NK-92 (cell line): ENCODE measurements around the gene GTF2H3.
A peak's percentile ranks its signal among the peaks of the same experiment; 100 is the strongest.
"Not testable (repeated sequence)": the region's sequence is repeated elsewhere in the genome, so short reads cannot be mapped to it uniquely, and the experiment has no call there.

Experiments
- DNase-seq: peaks from one replicate; lab custom pipeline; 2025; ENCODE audit not compliant: unreplicated experiment; lab: John Stamatoyannopoulos, UW

Gene GTF2H3

DNA sequence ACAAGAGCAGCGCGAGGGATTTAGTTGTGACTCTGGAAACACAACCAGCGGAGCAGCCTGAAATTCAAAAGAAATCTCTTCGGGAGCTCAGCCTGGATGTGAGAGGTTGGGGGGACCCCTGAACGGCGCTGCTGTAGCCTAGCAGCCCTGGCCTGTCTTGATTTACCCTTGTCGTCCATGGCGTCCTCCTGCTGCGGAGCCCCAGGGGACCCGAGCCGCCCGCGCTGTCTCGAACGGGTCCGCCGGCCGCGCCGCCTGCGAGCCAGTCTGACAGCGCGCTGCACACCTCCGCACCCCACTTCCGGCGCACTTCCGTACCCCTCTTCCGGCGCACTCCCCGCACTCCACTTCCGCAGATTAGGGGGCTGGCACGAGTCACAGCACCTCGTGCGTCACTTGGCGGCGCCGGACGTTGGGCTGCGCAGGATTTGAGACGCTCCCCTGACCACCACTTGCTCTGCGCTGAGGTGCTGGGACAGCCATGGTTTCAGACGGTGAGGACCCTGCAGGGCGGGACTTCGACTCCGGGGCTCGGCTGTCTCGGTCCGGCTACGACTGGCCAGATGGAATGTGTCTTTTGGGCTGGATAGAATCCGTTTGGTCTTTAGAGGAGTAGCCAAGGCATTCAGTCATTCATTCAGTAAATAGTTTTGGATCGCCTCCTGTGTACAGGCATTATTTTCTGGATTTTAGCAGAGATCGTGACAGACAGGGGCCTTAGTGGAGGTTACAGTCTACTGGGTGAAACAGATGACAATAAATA is at the start of gene GTF2H3, which contains the start of gene EIF2B1:
Gene GTF2H3 (plus strand): TSS at position 451 of the 763 bp plus-strand sequence. CDS start 31 bp downstream, at position 482.
Gene EIF2B1 (minus strand): TSS at position 308 of the 763 bp plus-strand sequence. CDS start 129 bp downstream, at position 179.
- DNase-seq = peak; percentile 84

GRCh38 chr12:123591702-123592481 is 41.7 kb upstream of the GTF2H3 start:
- DNase-seq = no peak

- DNase-seq = no peak
Measured at GRCh38 chr12:123595729-123596128, 37.9 kb upstream of the GTF2H3 start.

DNA sequence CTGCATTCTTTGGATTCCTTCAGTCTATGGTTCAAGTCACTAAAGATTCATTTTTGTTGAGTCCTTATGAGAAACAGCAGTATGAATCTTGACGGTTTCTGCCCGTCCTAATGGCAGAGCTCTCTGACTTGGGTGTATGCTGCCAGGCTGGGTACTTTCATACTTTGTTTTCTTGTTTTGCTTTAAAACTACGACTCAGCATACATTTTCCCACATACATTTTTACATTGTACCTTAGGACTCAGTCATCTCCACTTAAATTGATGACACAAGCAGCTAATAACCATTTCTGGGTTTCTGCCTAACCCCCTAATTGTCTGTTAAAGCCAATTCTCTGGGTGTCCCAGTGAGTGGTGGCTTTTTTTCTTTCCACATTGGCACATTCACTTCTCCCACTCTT is 36.5 kb upstream of the GTF2H3 start:
- no peak for DNase-seq

DNA sequence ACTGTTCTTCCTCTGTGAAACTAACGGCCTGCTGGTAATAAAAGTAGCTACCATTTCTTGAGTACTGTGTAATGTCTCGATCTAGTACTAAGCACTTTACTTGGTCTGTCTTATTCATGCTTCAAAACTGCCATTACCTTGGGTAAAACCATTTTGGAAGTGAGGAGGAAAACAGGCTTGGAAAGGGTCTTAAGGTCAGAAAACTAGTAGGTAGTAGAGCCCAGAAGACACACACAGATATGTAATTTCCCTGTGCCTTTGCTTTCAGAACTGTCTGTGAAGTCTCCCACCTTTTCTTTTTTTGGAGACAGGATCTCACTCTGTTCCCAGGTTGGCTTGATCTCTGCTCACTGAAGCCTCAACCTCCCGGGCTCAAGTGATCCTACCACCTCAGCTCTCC is 35.1 kb upstream of the GTF2H3 start:
- DNase-seq = no peak

DNA sequence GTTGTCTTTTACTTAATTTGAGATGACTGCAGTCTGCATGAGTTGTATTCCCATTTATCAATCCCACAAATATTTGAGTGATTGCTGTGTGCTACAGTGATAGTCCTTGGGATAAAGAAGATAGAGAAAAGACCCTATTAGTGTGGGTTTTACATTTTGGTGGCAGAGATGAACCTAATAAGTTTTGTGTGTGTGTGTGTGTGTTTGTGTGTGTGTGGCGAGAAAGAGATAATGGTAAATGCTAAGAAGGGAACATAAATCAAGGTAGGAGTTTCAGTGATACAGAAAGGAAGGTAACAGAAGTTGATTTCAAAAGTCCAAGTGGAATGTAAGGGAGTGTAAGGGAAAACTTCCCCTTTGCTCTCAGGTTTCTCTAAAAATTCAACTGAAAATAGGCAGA is 34.3 kb upstream of the GTF2H3 start:
- no peak for DNase-seq

GRCh38 chr12:123599721-123600120 is 33.9 kb upstream of the GTF2H3 start:
- no peak for DNase-seq

DNA sequence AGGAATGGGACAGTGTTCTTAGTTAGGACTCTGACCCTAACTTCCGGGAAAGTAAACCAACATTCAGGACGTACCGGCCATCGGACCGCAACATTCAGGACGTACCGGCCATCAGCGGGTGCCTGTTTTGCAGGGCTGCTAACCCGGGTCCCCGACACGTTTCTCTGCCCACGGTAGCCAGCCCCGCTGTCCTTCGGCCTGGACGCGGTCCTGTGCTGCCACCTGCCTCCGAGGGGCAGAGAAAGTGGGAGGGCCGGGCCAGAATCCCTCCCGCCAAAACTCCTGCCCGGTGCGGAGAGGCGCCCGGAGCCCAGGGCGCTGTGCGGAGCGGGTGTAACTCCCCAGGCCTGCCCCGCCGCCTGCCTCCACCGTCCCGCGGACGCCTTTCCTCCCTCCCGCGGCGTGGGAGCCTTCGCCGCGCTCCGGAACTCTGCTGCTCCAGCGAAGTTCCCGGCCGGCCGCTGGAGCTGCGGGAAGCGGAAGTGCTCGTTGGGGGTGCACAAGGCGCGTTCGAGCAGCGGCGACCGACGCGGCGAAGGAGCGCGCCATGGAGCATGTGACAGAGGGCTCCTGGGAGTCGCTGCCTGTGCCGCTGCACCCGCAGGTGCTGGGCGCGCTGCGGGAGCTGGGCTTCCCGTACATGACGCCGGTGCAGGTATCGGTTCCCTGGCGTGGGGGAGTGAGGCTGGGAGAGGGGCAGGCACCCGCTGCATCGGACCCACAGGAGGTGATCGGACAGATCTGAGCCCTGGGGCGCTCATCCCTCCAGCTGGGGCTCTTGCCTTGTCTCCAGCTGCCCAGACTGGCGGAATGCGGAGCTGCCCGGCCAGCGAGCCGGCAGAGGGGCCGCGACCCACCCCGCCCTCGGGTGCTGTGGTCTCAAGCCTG is 31.8 kb upstream of the GTF2H3 start, which contains the start of gene DDX55:
Gene DDX55 (plus strand): TSS at position 498 of the 888 bp plus-strand sequence. CDS start 50 bp downstream, at position 548.
- no peak for DNase-seq

DNA sequence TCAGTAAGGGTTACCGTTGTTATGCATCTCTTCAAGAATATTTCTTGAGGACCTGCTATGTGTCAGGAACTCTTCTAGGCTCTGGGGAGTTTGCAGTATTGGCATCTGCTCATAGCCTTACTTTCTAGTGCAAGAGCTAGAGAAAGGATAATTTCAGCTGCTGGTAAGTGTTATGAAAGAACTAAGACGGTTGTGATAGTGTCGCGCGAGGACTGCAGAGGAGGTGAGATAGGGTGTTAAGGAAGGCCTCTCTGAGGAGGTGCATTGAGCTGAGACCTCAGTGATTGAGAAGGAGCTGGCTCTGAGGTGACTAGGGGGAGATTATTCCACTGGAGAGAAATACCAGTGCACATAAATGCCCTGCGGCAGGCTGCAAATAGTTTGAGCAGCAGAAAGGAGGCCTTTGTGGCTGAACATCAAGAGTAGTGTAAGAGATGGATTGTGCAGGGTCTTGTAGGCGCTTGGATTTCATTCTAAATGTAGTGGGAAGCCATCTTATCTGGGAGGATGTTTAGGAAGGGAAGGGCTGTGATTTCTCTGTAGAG is 30.9 kb upstream of the GTF2H3 start:
- no peak for DNase-seq

- not testable (repeated sequence) for DNase-seq
Measured at GRCh38 chr12:123603495-123603894, 30.1 kb upstream of the GTF2H3 start.

- no peak for DNase-seq
Measured at GRCh38 chr12:123607756-123608155, 25.9 kb upstream of the GTF2H3 start.

- no peak for DNase-seq
Measured at GRCh38 chr12:123608182-123608581, 25.4 kb upstream of the GTF2H3 start.

DNA sequence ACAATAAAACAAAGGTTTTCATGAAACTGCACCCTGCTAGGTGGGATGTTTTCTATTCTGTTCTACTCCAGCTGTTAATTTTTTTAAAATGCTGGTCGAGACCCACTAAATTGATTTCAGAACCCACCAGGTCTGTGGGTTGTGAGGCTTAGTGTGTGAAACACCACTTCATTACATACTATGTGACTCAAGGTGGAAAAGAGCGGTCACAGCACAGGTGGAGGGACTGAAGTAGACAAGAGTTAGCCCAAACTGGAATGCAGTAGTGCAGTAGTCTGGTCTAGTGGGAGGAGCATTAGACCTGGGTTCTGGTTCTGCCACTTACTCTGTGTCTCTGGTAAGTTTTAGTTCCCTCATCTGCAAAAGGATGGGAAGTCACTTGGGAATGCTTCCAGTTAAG is 19.5 kb upstream of the GTF2H3 start:
- no peak for DNase-seq

GRCh38 chr12:123614531-123614930 is 19.1 kb upstream of the GTF2H3 start:
- no peak for DNase-seq

DNA sequence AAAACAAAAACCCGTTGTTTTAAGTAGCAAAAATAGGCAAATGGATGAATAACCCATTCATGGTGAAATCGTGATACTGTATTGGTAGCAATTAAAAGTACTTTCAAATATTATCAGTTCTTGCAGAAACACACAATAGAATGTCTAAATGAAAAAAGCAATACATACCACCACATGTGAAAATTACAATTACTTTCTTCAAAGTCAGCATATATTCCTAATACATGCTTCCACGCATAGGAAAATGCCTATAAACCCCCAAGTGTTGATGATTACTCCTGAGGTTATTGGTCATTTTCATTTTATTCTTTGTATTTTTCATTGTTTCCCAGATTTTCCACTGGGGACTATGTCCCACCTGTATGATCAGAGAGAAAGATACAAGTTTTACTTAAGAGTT is 16.5 kb upstream of the GTF2H3 start:
- no peak for DNase-seq

DNA sequence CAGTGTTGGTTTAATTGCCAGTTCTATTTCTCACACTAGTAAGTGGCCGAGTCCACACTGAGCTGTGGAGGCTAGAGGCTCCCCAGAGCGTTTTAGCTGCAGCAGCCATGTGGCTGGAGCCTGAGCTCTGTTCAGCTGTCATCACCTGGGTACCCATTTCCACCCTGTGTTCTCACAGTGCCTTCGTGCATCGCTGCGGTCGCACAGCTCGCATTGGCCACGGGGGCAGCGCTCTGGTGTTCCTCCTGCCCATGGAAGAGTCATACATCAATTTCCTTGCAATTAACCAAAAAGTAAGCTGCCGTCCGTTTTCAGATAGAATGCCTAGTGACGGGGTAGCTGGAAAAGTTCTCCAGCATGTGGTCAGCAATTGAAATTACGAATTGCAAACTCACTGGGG is 16.0 kb upstream of the GTF2H3 start:
- no peak for DNase-seq

- DNase-seq = no peak
Measured at GRCh38 chr12:123621101-123621500, 12.5 kb upstream of the GTF2H3 start.

GRCh38 chr12:123621619-123622530 is 11.8 kb upstream of the GTF2H3 start:
- no peak for DNase-seq

- DNase-seq = no peak
Measured at GRCh38 chr12:123634142-123634561, 523 bp downstream of the GTF2H3 start.

DNA sequence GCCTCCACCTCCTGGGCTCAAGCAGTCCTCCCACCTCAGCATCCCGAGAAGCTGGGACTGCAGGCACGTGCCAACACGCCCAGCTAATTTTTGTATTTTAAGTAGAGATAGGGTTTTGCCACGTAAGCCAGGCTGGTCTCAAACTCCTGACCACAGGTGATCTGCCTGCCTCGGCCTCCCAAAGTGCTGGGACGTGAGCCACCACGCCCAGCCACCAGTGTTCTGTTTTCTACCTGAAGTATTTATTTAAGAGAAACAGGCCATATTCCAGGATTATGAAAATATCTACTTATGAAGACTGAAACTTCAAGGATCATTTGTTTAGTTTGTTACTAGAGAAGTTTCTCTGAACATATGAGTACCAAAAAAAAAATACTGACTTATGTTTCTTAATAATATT is 10.3 kb downstream of the GTF2H3 start:
- no peak for DNase-seq
